Stimulated activated CD8-positive, alpha-beta memory T cell treated with anti-CD3 and anti-CD28 coated beads, Interleukin-7, amount 100 ng/mL, for 24 hours (primary cell): ENCODE results near the gene PI4KA.
"Not testable (repeated sequence)": the region's sequence is repeated elsewhere in the genome, so short reads cannot be mapped to it uniquely, and the experiment has no call there.

Experiments used
- DNase-seq: peaks from one replicate; pipeline ENCODE4 v3.0.0-alpha.2; 2020; ENCODE audit warnings: low read depth

The PI4KA gene

DNA sequence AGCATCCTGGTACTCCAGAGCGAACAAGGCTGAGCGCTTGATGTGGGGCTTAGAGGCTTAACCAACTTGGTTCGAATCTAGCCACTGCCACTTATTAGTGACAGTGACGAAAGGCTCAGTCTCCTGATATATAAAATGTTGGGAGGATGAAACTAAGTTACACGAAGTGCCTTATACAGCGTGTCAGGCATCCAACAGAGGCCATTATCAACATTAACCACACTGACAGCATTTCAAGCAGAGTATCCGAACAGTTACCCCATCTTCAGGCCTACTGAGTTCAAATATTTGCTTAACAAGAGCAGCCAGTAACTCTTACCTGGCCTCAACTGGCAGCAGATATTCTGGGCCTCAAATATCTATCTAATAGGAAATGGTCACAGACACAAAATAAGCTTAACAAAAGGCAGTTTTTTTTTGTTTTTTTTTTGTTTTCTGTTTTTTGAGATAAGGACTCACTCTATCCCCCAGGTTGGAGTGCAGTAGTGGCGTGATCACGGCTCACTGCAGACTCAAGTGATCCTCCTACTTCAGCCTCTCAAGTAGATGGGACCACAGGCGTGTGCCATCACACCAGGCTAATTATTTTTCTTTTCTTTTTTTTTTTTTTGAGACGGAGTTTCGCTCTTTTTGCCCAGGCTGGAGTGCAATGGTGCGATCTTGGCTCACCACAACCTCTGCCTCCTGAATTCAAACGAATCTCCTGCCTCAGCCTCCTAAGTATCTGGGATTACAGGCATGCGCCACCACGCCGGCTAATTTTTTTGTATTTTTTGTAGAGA lies 81.8 kb downstream of the PI4KA start:
- no peak for DNase-seq

DNA sequence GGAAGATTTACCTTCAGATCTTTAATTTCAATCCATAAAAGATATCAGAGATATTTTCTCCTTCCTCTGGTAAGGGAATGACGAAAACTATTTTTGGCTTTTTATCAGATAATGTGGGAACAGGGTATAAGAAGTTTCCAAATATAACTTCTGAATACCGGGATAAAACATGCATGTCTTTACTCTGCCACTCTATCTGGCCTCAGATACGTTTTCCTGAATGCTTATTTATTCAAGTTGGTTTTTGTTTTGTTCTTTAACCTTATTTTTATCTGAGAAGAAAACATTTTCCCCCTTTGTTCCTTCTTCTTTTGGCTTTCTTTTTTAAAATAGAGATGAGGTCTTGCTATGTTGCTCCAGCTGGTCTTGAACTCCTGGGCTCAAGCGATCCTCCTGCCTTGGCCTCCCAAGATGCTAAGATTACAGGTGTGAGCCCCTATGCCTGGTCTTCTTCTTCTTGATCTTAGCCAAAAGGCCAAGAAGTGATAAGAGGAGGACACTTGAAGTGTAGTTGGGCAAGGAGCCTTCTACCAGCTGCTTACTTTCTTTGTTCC lies 83.2 kb downstream of the PI4KA start:
- no peak for DNase-seq

DNA sequence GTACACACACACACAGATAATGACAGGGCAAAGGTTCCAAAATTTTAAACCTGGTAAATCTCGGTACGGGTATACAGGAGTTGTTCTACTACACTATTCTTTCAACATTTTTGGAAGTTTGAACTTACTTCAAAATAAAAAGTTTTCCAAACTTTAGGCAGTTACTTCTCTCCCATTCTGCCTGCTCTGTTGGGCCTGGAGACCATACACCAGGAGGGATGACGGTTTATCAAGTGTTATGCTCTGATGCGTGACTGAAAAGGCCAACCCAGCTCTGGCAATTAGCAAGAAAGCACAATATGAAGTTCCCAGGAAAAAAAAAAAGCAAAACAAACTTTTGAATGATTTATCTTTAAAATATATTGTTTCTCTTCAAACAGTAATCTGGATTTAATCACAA lies 83.7 kb downstream of the PI4KA start:
- DNase-seq, result no peak

DNA sequence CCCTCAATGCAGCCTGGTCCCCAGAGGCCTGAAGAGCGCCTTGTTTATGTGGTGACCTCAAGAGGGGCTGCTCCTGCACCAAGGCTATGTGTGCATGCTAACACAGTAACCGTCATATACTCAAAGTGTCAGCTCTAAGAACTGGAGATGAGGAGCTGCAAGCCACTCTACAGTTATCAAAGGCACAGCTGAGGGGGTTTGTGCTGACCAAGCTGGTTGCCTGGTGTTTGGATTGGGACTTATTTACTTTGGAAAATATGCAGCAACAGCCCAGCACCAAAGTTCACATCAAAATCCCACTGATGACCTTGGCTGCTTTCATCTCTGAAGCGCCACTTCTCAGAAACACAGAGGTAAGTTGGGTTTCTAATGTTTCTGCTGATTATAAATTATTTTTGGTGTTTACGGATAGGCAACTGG lies 84.8 kb downstream of the PI4KA start, which contains the start of gene SERPIND1:
Gene SERPIND1, plus strand, starts transcription at position 321 of the 420 bp plus-strand sequence. CDS start 5,200 bp downstream, outside the sequence.
- DNase-seq, result no peak

DNA sequence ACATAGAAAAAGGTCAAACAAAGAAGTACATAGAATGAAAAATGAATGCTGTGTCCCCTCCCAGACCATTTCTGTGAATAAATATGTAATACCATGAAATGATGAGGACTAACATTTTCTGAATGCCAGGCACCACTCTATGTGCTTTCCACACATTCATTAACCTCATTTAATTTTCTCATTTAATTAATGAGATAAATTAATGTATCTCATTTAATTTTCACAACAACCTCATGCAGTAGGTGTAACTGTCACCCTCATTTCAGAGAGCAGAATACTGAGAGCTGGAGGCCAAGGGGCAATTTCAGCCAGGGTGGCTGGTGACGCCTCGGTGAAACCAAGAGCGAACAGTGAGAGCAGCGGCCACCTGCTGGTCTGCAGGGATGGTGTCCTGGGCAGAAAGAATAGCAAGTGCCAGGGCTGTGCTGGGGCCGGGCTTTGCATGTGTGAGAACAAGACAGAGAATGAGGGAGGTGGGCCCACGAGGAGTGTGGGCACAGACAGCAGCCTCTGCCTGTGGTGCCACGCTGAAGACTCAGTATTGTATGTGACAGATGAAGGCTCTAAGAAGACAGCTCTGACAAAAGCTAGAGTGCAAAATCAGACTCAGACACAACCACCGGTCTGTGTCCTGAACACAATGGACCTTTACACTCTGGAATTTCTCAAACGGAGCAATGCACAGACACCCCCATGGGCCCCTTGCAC lies 86.5 kb downstream of the PI4KA start:
- no peak for DNase-seq

DNA sequence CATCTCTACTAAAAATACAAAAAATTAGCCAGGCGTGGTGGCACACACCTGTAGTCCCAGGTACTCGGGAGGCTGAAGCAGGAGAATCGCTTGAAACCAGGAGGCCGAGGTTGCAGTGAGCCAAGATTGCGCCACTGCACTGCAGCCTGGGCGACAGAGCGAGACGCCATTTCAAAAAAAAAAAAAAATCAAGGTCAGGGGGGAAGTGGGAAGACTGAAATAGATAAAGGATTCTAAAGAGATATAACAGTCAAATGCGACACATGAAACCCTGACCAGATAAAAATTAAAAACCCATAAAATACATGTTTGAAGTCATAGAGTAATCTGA lies 89.2 kb downstream of the PI4KA start:
- DNase-seq, result not testable (repeated sequence)

DNA sequence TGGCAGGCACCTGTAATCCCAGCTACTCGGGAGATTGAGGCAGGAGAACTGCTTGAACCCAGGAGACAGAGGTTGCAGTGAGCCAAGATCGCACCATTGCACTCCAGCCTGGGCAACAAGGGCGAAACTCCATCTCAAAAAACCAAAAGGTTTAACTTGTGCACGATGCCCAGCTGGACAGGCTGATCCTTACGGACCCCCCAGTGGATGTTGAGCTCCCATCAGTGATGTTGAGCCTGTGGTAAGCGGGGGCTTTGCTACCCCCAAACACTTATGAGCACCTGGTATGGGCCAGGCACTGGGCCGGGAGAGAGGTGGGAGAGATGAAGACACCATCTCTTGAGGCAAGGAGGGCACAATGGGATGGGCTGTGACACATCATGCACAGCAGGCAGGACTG lies 92.1 kb downstream of the PI4KA start:
- no peak for DNase-seq

DNA sequence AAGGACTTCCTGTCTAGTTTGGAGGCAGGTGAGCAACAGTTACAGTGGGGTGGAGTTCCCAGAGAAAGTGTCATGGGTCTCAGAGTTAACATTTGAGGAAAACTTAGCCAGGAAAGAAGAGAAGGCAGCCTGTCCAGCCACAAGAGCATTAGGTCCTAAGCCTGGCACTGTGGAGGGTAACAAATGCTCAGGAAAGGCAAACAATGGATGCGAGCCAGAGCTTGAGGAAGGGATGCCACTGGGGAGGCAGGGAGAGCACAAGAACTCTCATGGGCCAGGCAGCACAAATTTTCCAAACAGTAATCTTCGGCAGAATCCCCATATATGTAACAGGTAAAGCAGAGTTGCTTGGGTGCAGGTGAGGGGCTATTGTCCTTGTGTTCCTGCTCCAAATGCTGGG lies 92.7 kb downstream of the PI4KA start:
- DNase-seq, result no peak

DNA sequence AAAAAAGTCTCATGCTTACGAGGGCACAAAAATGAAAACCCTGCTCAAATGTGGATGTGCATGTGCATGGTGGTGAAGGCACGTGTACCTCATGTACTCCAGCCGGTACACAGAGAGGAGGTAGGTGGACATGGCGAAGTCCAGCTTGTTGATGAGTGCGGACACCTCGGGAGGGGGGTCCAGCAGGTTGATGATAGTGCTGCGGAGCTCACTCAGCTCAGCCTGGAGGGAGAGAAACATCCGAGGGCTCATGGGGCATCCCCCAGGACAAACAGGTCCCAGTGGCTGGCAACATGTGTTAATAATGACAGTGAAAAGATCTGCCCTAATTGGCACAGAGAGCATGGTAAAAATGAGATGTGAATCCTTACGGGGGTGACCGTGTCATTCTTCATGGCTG lies 93.9 kb downstream of the PI4KA start:
- DNase-seq, result no peak

DNA sequence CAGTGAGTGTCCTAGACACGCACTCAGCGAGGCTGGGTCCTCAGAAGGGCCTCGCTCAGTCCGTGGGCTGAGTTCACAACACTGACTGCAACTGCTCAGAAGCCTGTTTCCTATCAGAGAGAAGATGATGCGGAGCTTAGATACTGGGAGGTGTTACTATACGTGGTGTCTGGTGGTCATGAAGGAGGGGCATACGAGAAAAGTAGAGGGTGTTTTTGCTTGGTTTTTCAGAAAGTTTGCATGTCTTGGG lies 94.2 kb downstream of the PI4KA start:
- DNase-seq, result no peak

DNA sequence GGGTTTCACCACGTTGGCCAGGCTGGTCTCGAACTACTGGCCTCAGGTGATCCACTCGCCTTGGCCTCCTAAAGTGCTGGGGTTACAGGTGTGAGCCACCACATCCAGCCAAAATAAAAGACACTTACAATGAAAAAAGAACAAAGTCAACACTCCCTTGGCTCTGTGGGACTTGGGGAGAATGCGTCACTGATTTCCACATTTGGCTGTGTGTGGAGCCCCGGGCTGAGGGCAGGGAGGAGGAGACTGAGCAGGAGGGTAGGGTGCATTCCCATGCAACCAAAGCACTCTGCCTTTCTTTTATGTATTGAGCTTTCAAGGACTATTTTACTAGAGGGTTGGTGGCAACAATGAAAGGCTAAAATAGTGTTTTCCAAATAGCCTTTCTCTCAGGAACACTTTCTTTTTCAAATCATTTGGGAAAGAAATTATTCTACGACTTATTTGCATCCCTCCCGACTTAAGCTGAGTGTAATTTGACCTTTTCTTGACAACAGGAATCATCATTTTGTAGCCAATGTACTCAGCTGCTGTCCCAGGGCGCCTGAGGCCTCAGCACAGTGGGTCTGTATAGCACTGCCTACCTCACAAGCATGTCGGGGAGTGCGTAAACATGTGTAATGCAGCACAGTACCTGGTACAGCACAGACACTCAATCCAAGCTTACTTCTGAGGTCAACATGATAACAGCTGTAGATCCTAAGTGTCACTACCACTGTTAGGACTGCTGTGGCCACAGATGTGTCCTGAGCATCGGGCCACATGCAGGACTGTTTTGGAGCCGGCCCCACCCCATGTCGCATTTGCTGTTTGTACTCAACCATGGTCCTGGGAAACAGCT lies 94.8 kb downstream of the PI4KA start:
- no peak for DNase-seq

DNA sequence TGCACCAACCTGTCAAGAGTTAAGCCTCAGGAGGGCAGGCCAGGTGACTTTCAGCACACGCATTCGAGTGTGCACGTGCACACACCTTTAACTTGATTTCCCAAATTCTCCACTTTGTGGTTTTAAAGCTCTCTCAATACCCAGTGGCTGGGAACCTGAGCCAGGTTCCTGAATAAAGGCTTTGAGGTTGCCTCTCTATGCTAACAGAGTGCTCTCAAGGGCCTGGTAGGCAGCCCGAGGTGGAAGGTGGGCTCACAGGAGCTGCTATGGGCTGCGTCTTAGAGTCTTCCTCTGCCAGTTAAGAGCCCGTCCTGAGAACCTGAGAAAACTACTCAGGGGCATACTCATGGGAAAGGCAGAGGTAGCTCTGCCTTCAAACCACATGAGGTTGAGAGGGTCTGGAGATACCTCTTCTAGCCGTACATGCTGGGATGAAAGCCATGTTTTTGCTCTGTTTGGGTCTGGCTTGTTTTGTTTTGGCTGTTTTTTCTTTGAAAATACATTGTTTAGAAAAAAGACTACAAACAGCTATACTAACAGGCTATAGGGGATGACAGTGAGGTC lies 96.3 kb downstream of the PI4KA start:
- no peak for DNase-seq

DNA sequence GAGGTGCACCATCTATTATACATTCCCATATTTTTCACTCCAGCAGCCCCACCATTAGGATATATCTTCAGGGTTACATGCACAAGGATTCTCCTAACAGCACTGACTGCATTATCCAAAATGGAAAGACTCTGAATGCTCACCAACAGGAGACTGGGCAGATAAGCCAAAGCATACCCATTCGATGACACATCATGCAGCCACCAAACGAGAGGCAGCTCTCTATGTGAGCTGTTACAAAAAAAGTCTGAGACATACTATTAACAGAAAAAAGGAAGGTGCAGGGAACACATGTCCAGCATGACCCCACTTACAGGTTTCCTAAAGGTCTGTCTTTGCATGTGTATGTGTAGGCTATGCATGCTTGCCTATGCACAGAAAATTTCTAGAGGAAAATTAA lies 97.1 kb downstream of the PI4KA start:
- DNase-seq, result no peak

DNA sequence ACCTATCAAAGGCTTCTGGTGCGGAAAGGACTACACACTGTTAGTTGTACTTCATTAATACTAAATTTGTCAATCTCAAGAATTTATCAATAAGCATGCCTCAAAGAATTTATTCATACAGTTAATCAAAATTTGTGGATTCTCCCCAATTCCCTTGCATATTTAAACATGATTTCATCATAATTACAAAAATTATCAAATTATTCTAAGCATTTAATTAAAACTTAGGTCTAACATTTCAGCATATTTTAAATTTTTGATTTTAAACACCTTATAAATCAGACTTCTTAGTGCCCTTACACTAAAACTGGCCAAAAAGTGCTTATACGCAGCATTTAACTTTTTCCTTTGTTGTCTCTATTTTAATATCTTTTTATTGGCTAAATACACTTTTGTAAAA lies 98.5 kb downstream of the PI4KA start:
- DNase-seq, result no peak

DNA sequence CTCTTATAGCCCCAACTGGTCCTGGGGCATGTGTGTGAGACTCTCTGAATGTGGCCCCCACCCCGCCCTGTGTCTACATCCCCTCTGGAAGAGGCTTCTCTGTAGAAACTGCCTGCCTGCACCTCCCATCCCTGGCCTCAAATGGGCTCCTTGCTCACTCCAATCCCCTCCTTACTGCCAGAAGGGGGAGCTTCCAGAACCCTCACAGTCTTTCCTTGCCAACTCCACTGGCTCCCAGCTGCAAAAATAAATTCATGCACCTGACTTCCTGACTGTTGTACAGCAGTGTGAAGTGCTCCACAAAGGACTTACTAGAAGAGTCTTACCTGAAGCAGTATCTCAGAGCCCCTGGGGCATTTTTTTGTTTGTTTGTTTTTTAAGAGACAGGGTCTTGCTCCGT lies 99.9 kb downstream of the PI4KA start:
- no peak for DNase-seq

DNA sequence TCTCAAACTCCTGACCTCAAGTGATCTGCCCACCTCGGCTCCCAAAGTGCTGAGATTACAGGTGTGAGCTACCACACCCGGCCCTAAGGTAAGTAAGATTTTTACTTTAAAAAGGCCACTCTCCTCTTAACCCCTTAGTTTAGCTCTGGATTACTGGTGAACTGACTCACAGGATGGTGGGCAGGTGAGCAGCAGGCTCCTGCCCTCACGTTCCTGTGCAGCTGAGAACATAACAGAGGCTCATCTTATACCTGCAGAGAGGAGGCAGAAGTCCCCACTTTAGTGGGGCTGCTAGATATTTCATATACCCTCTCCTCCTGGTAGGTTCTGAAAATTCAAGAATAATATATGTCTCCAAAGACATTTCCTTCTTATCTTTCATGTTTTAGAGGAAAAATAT lies 101.8 kb downstream of the PI4KA start:
- DNase-seq, result no peak

DNA sequence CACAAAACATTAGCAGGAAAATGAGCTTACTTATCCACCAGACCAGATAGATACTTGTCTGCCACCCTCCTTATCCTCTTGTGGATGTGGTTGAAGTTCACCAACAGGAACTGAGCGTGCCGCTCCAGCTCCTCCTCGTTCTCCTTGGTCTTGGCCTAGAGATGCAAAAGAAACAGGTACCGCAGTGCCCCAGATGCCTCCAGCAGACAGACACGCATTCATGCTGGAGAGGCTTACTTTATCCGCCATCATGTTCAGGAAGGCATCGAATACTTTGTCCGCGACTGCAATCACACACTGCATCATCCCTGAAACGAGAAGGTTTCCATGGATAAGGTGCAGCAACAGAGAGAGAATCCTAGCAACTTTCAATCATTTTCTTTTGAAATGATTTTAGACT lies 105.7 kb downstream of the PI4KA start:
- DNase-seq, result no peak

DNA sequence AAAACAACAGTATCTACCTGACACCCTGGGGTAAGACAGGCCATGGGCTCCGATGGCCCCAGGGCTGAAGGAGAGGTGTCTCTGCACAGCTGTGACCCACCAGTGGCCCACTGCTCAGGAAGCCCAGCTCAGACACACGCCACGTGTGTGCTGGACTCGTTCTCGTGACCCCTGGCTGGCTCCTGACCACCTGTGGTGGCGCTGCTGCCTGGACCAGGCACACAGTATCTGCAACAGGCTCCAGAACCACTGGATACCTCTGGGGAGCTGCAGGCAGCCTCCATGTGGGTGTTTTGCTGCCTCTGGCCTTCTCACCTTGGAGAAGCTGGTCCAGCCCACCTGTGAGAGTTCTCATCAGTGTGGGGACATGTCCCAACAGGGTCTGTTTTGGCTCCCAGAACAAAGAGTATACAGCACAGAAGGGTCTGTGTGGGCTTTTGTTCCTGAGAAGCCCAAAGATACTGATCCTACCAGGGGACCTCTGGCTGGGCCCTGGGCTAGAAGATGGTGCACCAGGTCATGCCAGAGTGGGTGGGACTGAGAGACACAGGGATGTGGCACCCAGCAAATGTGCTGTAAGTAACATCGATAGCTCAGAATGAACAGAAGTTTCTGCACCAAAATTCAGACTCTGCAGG lies 106.4 kb downstream of the PI4KA start:
- no peak for DNase-seq

DNA sequence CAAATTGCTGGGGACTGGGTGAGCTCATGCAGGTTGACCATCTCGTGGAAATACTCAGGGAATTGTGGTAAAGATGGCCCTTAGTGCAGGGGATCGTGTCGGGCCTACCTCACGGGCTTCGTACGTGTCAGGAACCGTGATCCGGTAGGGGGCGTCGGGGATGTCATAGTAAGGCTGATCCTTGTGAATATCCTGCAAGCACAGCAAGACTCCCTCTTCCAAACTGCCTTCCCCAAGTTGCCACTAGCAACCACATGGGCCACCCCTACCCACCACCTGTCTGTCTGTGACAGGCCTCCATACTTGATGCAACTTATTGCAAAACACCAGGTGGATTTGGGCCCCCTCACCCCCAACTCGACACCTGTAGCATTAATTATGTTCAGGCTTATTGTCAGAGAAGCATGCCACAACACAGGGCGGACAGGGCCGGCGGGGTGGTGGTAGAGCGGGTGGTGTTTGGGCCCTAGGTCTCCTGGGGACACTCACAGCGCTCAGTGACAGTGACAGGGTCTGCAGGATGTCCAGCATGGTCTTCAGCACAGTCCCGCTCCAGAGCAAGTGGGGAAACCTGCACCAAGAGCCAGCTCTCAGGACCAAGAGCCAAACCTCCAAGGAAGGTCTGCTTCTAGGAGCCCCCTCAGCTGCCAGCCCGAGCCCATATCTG lies 107.3 kb downstream of the PI4KA start:
- DNase-seq, result no peak

DNA sequence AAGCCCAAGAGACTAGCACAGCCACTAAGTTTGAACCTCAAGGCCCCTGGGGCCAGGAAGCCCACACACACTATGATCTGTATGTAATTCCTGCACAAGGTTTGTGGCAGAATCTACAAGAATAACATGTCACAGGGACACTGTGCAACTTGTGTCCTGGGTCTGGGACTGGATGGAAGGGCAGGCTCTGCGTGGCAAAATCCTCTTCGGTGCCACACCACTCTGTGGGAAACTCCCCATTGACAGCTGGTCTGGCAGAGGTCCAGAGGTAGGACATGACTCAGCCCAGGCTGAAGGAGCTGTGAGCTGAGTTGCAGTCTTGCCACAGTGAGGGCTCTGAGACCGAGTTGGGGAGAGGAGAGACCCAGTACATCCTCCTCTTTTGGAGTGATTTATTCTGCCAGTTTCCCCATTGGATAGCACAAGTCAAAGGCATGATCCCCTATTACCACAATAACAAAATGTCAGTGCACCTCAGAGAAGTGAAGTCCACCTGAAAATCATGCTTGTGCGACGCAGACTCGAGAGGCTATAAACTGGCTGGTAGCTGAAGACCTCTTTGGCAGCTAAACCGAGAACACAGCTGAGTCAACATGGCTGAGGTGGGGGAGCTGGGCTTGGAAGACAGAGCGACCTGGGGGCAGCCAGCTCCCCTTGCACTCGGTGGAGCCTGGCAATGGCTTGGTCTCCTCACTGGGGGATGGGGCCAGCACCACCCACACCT lies 108.0 kb downstream of the PI4KA start:
- no peak for DNase-seq

DNA sequence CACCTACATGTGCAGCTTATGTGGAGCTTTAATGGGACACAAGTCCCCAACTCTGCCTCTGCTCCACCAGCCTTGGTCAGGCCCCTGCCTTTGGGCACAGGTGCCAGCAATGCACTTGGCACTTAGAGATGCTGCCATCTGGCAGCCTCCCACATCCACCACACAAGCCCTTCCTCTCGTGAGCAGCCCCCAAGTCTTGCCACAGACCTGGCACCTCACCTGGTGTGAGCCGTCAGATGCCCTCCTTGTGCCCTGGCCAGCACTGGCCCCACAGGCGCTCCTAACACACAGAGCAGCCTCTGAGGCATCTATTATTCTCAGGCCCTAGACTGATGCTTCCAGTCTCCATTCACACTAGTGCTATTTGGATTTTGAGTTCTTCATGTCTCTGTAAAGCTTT lies 109.2 kb downstream of the PI4KA start:
- DNase-seq, result no peak
